Liver (tissue), 10 donors: ENCODE measurements around the gene DTD1. TPM values are rescaled to one million over a fixed set of nuclear protein-coding genes. Genes with fewer than 3 reads are reported as not detected.

Source experiments
- DNase-seq: peaks from one replicate; pipeline ENCODE4 v3.0.0-alpha.2; 2017; ENCODE audit warnings: low spot score
- H3K27ac ChIP-seq, 2 donors: one replicate each; pipeline ENCODE4 v1.7.0; 2013; ENCODE audit warnings: inconsistent platforms in 2 of 2, low read length in 2 of 2, control low read depth in 1 of 2, low read depth in 1 of 2, mild to moderate bottlenecking in 1 of 2
- H3K27me3 ChIP-seq, 4 donors: one replicate each; pipeline versions ENCODE4 v1.6.1 to v1.7.0; 2013; ENCODE audit warnings: low read length in 3 of 4, inconsistent platforms in 1 of 4, mild to moderate bottlenecking in 1 of 4, moderate library complexity in 1 of 4; ENCODE audit not compliant: control insufficient read depth in 4 of 4, insufficient read depth in 4 of 4
- H3K36me3 ChIP-seq, 4 donors: one replicate each; pipeline versions ENCODE4 v1.6.1 to v1.7.0; 2013; ENCODE audit warnings: low read length in 3 of 4, mild to moderate bottlenecking in 3 of 4, low read depth in 1 of 4, moderate library complexity in 1 of 4; ENCODE audit not compliant: control insufficient read depth in 4 of 4, insufficient read depth in 3 of 4
- H3K4me1 ChIP-seq, 4 donors: one replicate each; pipeline versions ENCODE4 v1.6.1 to v1.7.0; 2013; ENCODE audit warnings: low read length in 3 of 4, mild to moderate bottlenecking in 3 of 4, moderate library complexity in 1 of 4; ENCODE audit not compliant: control insufficient read depth in 4 of 4, insufficient read depth in 4 of 4
- H3K4me3 ChIP-seq, 3 donors: one replicate each; pipeline versions ENCODE4 v1.6.1 to v1.7.0; 2013; ENCODE audit warnings: low read length in 3 of 3, control low read depth in 1 of 3, low read depth in 1 of 3, mild to moderate bottlenecking in 1 of 3
- H3K9ac ChIP-seq, 2 donors: one replicate each; pipeline ENCODE4 v1.7.0; 2013; ENCODE audit warnings: low read length in 2 of 2, mild to moderate bottlenecking in 2 of 2, moderate library complexity in 2 of 2, control low read depth in 1 of 2, low read depth in 1 of 2
- H3K9me3 ChIP-seq, 4 donors: one replicate each; pipeline versions ENCODE4 v1.6.1 to v1.7.0; 2013; ENCODE audit warnings: low read length in 3 of 4; ENCODE audit not compliant: control insufficient read depth in 4 of 4
- FOXA1 ChIP-seq: IDR thresholded peaks from 2 replicates; pipeline ENCODE4 v1.6.1; 2016; ENCODE audit warnings: antibody characterized with exemption
- FOXA2 ChIP-seq: IDR thresholded peaks from 2 replicates; pipeline ENCODE4 v1.6.1; 2016; ENCODE audit warnings: antibody characterized with exemption
- HNF4A ChIP-seq, 2 donors: conservative IDR thresholded peaks; 2 replicates each; pipeline ENCODE4 v1.6.1; 2016; ENCODE audit warnings: antibody characterized with exemption in 2 of 2, mild to moderate bottlenecking in 2 of 2
- HNF4G ChIP-seq: IDR thresholded peaks from 2 replicates; pipeline ENCODE4 v1.6.1; 2016; ENCODE audit warnings: antibody characterized with exemption
- JUND ChIP-seq, 2 donors: IDR thresholded peaks; 2 replicates each; pipeline ENCODE4 v1.6.1; 2016; ENCODE audit warnings: antibody characterized with exemption in 2 of 2
- MAX ChIP-seq: IDR thresholded peaks from 2 replicates; pipeline ENCODE4 v1.6.1; 2016; ENCODE audit warnings: antibody characterized with exemption
- RAD21 ChIP-seq, 2 donors: IDR thresholded peaks; 2 replicates each; pipeline ENCODE4 v1.6.1; 2016; ENCODE audit warnings: antibody characterized with exemption in 2 of 2, mild to moderate bottlenecking in 2 of 2
- REST ChIP-seq: IDR thresholded peaks from 2 replicates; pipeline ENCODE4 v1.6.1; 2016; ENCODE audit warnings: antibody characterized with exemption, mild to moderate bottlenecking
- SP1 ChIP-seq: IDR thresholded peaks from 2 replicates; pipeline ENCODE4 v1.6.1; 2018; ENCODE audit warnings: antibody characterized with exemption, mild to moderate bottlenecking
- YY1 ChIP-seq: IDR thresholded peaks from 2 replicates; pipeline ENCODE4 v1.6.1; 2016; ENCODE audit warnings: antibody characterized with exemption, mild to moderate bottlenecking
- WGBS: extraction: QIAGEN DNeasy Blood & Tissue Kit; methylation state at CpG from one replicate; pipeline ENCODE4 v1.1.7; 2013; 5-methylcytosine and 5-hydroxymethylcytosine counted together
- polyA plus RNA-seq, 2 donors: library from polyadenylated mRNA; stranded (reverse) in 1 of 2; unstranded in 1 of 2; fragments of 200-250 nt in 1 of 2; fragments of >200 nt in 1 of 2; fragmentation: Nextera tagmentation in 1 of 2; extraction: Ambion mirVana in 1 of 2; gene quantifications; one replicate each; pipeline versions ENCODE4 v1.2.1 to v1.2.3, GENCODE V29; 2013 to 2015
- small RNA-seq: library from RNA; depleted of rRNA; stranded (forward); fragments of <200 nt; gene quantifications from one replicate; pipeline ENCODE3, GENCODE V24; 2014
- total RNA-seq, 2 donors: library from RNA; depleted of rRNA; stranded (reverse); fragments of >200 nt; gene quantifications; one replicate each; pipeline ENCODE4 v1.2.3, GENCODE V29; 2014
- TF ChIP-seq, protein P1 (sequence below): IDR thresholded peaks from 2 replicates; pipeline ENCODE4 v1.6.1; 2016; ENCODE audit warnings: antibody characterized with exemption
- donor health status: healthy.
- donor health status: healthy.
- donor health status: healthy.
- donor health status: healthy.
- donor health status: healthy.

DTD1 gene
- total and polyA plus RNA-seq, 4 donors: 7.8 to 11.3 (median 10.1) TPM

- no peak overlapping the region for H3K9ac ChIP-seq
- no peaks in the 10 kb centered on the region for H3K9me3 ChIP-seq
- no peaks in the 10 kb centered on the region for H3K36me3 ChIP-seq
- no peaks in the 10 kb centered on the region for H3K4me1 ChIP-seq
- H3K4me3 ChIP-seq: no peak overlapping the region
- DNase-seq: no peak
- 87% methylated on average over 6 of the region's 6 CpGs for WGBS
- no peak overlapping the region for H3K27ac ChIP-seq
- H3K27me3 ChIP-seq: no peaks in the 10 kb centered on the region
- TF ChIP-seq REST (no peak), FOXA1 (no peak), HNF4A (conservative IDR thresholded peaks at IDR 0.05) (no peak), SP1 (no peak), JUND (IDR thresholded peaks at IDR 0.05) (no peak), RAD21 (IDR thresholded peaks at IDR 0.05) (no peak), YY1 (no peak), HNF4G (no peak), MAX (no peak), FOXA2 (no peak)
- TF ChIP-seq, protein P1, sequence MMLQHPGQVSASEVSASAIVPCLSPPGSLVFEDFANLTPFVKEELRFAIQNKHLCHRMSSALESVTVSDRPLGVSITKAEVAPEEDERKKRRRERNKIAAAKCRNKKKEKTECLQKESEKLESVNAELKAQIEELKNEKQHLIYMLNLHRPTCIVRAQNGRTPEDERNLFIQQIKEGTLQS: no peak
Observed at GRCh38 chr20:18815194-18815942, 227.5 kb downstream of the DTD1 start.

Small RNAs within 50 kb of the gene (small RNA-seq; reads per million reads assigned to genes)
- not detected for gene RN7SL638P
- gene RNU6ATAC34P: not detected

Other genes starting within 250 kb of the DTD1 start
- gene DZANK1, start 121.0 kb upstream of the DTD1 start, total RNA-seq: under 1 TPM; 0.28 to 0.84 TPM
- gene DZANK1, start 121.0 kb upstream of the DTD1 start, polyA plus RNA-seq: under 1 TPM; 0.19 to 0.33 TPM
- 1 to 10 TPM; 3.3 to 9.8 TPM for gene POLR3F, start 120.7 kb upstream of the DTD1 start, total RNA-seq
- 1 to 10 TPM; 2.5 to 3.1 TPM for gene POLR3F, start 120.7 kb upstream of the DTD1 start, polyA plus RNA-seq
- 1 to 10 TPM; 7.2 to 9.5 TPM for gene RBBP9, start 90.8 kb upstream of the DTD1 start, total RNA-seq
- gene RBBP9, start 90.8 kb upstream of the DTD1 start, polyA plus RNA-seq: 1 to 10 TPM; 6.4 to 6.8 TPM
- 10 to 100 TPM; 36.5 to 54.3 TPM for gene SEC23B, start 80.1 kb upstream of the DTD1 start, total RNA-seq
- gene SEC23B, start 80.1 kb upstream of the DTD1 start, polyA plus RNA-seq: 10 to 100 TPM; 12.8 to 33.2 TPM
- gene SMIM26, start 20.6 kb upstream of the DTD1 start, total RNA-seq: 10 to 100 TPM; 37.4 to 52.6 TPM
- 100 to 1,000 TPM in 1 of 2 donors, 10 to 100 TPM in 1; 56.3 to 142 TPM for gene SMIM26, start 20.6 kb upstream of the DTD1 start, polyA plus RNA-seq
- not detected for gene SCP2D1, start 225.7 kb downstream of the DTD1 start, total RNA-seq
- not detected for gene SCP2D1, start 225.7 kb downstream of the DTD1 start, polyA plus RNA-seq